HG03521 (cell line): Measurements from ENCODE around the gene BBS9.
"Not testable (repeated sequence)": the region's sequence is repeated elsewhere in the genome, so short reads cannot be mapped to it uniquely, and the experiment has no call there.

ENCODE experiments used
- ATAC-seq: cut with Tn5 transposase; IDR thresholded peaks from one replicate; pipeline ENCODE4 v1.9.1; 2021; ENCODE audit warnings: mild to moderate bottlenecking, moderate library complexity; ENCODE audit not compliant: unreplicated experiment

BBS9 gene

DNA sequence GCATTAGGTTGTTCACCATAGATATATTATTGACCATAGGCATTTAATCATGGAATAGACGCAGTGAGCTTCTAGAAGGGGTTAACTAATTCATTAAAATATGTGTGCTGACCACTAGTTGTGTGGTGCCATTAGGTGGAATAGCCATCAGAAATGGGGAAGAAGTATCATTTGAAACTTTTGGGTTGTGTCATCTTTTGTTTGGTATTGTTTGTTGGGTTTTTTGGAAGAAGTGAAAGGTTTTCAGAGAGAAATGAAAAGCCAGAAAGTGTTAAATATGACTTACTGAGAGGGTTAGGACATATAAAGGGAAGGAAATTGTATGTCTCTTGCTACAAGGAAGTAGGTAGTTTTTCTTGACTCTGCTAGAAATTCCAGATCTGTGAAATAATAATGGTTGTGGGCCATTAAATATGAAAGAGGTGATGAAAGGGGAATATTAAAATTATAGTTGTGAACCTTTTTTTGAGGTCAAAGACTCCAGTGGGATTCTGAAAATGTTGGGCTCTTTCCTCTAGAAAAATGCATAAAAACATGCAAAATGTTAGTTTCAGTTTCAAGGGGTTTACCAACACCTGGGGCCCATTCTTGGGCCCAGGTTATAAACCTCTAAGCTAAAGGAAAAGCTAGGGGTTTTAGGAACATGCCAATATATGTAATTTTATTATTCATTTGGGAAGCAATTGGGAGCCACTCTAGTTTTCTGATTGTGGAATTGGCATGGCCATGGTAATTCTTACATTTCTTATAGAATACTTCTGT is 348.5 kb downstream of the BBS9 start:
- ATAC-seq, result no peak

- not testable (repeated sequence) for ATAC-seq
These were observed 355.1 kb downstream of the BBS9 start for GRCh38 chr7:33484476-33484875.

DNA sequence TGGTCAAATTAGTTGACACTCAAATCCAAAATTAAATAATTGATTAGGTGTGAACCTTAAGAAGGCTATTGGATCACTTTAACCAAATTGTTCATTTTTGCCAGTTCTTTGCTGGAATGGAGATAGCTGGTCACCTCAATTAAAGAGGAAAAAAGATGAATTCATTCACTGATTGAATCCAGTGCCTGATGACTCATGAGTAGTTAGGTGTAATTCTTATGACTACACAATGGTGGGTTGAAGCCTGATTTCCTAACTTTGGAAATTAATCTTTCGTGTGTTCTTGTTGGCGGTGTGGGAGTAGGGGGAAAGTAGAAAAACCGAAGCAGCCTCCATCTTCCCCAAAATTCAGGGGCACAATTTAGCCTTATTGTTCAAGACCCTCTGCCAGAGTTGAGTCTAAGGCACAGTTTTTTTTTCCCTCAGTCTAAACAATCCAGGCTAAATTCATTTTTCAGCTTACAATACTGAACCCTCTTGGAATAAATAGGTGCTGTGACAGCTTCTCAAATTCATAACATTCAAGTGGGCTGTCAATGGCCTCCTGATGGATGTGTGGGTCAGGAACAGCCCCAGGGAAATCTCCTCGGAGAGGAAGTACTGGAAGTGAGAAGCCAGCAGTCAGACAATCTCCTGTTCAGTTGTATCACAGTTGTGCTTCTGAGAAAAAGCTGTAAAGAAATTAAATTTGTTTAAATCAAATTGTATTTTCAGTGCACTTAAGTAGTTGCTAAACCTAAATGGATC is 356.6 kb downstream of the BBS9 start:
- ATAC-seq, result no peak

DNA sequence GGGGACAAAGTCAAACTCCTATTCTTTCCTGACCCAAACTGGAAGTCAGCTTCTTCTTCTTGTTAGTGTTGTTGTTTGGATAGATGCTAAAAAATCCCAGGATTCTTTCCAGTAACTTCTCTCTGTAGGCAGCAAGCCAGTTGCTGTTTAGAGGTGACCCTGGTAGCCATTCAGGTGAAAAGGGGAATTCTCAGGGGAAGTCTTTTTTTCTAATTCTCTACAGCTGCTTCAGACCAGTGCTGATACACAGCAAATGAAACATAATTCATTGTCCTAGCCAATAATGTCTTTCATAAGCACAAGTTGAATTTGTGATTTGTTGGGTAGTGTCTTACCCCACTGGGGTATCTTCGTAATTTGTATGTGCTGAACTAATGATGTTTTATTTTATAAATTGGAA is 357.3 kb downstream of the BBS9 start:
- no peak for ATAC-seq

GRCh38 chr7:33487998-33488682 is 358.8 kb downstream of the BBS9 start:
- no peak for ATAC-seq

DNA sequence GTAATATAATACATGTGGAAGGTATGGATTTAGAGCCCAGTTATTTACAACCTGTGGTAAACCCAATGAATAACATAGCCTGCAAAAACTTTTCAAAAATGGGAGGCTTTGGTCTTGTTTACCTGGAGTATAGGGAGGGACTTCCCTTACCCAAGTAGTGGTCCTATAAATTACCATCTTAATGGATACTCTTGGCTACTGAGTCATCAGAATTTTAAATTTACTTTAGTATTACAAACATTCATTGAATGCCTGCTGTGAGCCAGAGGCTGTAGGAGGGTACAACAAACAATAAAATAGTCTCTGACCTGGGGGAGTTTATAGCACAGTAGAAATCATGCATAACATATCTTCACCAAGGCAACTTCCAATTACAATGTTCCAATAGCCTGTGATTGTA is 365.1 kb downstream of the BBS9 start:
- ATAC-seq, result no peak

DNA sequence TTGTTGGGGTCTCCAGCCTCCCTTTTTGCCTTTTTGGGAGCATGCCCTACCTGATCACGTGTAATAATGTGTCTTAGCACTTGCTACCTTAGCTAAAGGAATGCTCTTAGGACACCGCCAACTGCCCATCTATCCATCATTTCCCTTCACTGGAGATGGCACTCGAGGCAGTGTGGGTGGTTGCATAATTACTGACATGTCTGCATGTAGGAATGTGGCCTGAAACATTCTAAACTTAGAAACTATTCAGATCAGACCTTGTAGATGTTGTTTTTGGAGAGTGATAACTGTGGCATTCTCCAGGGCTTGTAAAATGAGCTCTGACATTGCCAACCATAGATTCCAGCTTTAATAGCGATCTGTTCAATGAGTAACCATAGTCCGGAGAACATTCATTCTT is 365.8 kb downstream of the BBS9 start:
- ATAC-seq, result no peak

DNA sequence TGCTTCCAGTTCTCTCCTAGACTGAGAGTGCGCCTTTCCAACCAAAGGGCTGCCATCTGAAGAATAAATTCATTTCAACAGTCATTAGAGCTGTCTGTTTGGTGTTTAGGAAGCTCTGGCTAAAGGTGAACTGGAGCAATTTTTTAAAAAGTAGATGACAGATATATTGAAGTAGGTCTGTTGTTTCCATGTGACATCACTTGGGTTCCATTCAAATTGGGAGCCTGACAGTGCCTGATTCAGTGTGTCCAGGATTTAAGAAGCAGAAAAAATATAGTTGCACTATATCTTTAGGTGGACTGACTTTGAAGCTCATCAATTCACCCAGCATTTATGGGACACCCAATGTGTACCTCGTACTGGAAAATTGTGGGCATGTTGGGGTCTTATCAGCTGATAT is 367.7 kb downstream of the BBS9 start:
- ATAC-seq, result no peak

- ATAC-seq, result no peak
These were observed 371.6 kb downstream of the BBS9 start for GRCh38 chr7:33500703-33501701.

- no peak for ATAC-seq
These were observed 373.6 kb downstream of the BBS9 start for GRCh38 chr7:33503014-33503413.

GRCh38 chr7:33503736-33504135 is 374.4 kb downstream of the BBS9 start:
- ATAC-seq, result no peak

GRCh38 chr7:33504266-33504665 is 374.9 kb downstream of the BBS9 start:
- ATAC-seq, result no peak

- no peak for ATAC-seq
These were observed 379.8 kb downstream of the BBS9 start for GRCh38 chr7:33509206-33509605.

- no peak for ATAC-seq
These were observed 382.4 kb downstream of the BBS9 start for GRCh38 chr7:33511778-33512177.

DNA sequence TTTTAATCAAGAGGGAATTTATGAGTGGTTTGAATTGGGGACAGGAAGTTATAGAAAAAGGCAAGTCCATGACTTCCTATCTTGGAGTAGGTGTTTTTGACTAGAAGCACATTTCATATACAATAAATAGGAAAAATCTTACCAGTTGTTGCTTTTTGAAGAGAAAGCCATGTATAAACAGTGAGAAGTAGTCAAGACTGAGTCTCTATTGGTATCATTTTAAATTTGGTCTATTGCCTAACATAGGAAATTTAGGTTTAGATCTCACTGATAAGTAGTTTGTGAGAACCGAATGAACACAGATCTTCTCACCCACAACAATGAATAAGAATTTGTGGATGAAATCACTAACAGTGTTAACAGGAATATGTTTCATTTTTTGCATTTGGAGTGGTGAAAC is 387.2 kb downstream of the BBS9 start:
- ATAC-seq, result no peak

DNA sequence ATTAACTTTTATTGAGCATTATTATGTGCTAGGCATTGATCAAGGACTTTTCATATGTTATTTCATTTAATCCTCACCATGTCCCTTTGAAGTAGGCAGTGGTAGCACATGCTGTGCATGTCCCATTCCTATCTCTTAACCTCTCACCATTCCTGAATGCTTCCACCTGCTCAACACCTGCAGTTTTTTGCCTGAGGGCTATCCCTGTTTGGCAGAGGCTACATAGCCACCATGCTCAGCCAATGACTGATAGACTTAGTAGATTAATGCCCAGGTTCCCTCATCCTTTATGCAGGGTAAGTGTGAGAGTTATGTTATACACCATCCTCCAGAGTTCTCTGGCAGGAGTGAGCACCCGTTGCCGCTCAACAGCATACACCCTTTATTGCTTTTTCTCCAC is 387.8 kb downstream of the BBS9 start:
- ATAC-seq, result no peak

GRCh38 chr7:33527008-33527407 is 397.6 kb downstream of the BBS9 start:
- ATAC-seq, result not testable (repeated sequence)

- not testable (repeated sequence) for ATAC-seq
These were observed 398.2 kb downstream of the BBS9 start for GRCh38 chr7:33527613-33528012.

DNA sequence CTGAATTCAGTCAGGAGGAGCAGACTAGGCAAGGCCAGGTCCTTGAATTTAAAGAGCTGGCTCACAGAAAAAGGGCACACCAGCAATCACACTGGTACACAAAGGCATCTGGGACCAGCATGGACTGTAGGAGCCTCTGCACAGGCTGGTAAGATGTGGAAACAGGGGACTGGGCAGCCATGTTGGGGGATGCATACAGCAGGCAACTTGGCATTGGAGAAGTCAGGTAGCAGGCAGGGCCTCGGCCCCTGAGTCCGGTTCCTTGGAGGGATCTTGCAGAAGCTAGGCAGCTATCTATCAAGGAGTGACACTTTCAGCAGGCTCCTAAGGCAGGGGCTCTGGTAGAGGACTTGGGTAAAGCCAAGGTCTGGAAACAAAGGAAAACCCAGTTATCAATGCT is 399.7 kb downstream of the BBS9 start:
- no peak for ATAC-seq

DNA sequence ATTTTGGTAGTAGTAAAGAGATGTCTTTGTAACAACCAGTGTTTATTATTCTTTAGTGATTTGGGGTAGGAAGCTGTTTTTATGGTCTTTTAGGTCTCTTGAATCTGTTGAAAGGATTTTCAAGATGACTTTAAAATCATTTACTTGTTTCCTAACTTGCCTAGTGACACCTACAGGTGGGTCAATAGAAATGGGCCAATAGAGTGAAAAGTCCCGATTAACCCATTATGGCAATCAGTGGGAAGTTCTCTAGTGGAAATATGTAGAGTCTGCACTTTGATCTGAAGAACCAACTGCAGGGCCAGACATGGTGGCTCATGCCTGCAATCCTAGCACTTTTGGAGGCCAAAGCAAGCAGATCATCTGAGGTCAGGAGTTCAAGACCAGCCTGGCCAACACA is 401.3 kb downstream of the BBS9 start:
- no peak for ATAC-seq

GRCh38 chr7:33531888-33532287 is 402.5 kb downstream of the BBS9 start:
- no peak for ATAC-seq
